GM21619 (cell line): ENCODE measurements around the gene RRP36.

Source experiments
- ATAC-seq: cut with Tn5 transposase; IDR thresholded peaks from one replicate; pipeline ENCODE4 v1.9.1; 2021; ENCODE audit not compliant: unreplicated experiment

The RRP36 gene

GRCh38 chr6:43060755-43061633 lies 39.6 kb downstream of the RRP36 start:
- no peak for ATAC-seq

- ATAC-seq, result no peak
Measured at GRCh38 chr6:43061861-43062260, 40.4 kb downstream of the RRP36 start.

GRCh38 chr6:43062818-43063217 lies 41.4 kb downstream of the RRP36 start:
- no peak for ATAC-seq

- ATAC-seq, result no peak
Measured at GRCh38 chr6:43070028-43070632, 48.7 kb downstream of the RRP36 start.

GRCh38 chr6:43074847-43075669 lies 53.6 kb downstream of the RRP36 start:
- no peak for ATAC-seq

GRCh38 chr6:43075670-43076463 lies 54.4 kb downstream of the RRP36 start, which contains the start of gene PTK7:
Gene PTK7 (plus strand): TSS chr6:43076314. CDS start chr6:43076489, 175 bp downstream.
- ATAC-seq, result no peak

- ATAC-seq, result no peak
Measured at GRCh38 chr6:43076464-43077332, 55.3 kb downstream of the RRP36 start.

- ATAC-seq, result no peak
Measured at GRCh38 chr6:43077333-43077809, 55.9 kb downstream of the RRP36 start.

GRCh38 chr6:43077981-43078511 lies 56.6 kb downstream of the RRP36 start:
- ATAC-seq, result no peak

- ATAC-seq, result no peak
Measured at GRCh38 chr6:43078691-43079090, 57.3 kb downstream of the RRP36 start.
